Measurements from ENCODE around the gene SLC19A1. TPM values are rescaled to one million over a fixed set of nuclear protein-coding genes. Genes with fewer than 3 reads are reported as not detected.

The SLC19A1 gene
- total RNA-seq, 1 experiment from 2014 or later, result 25.0 TPM

Small RNA genes lying within 50 kb of the gene (microRNA-seq; reads per million reads assigned to microRNA genes)
- gene MIR6815 (ENCODE audit: borderline number of aligned reads, borderline replicate concordance), result 12.1 reads per million, percentile 22 among the genes with 10 or more reads in this experiment

Other genes with a start within 250 kb of the SLC19A1 start
- 82.4 and 106 TPM in 2 replicates for gene COL18A1, start 137.3 kb downstream of the SLC19A1 start, total RNA-seq (2021)
- gene PCBP3, start 101.3 kb upstream of the SLC19A1 start, total RNA-seq (2021), result 0.65 TPM in 1 of 2 replicates, not detected in the other

Data from PC-9 (cell line).